ENCODE measurements around the gene PRKCE.

DNA sequence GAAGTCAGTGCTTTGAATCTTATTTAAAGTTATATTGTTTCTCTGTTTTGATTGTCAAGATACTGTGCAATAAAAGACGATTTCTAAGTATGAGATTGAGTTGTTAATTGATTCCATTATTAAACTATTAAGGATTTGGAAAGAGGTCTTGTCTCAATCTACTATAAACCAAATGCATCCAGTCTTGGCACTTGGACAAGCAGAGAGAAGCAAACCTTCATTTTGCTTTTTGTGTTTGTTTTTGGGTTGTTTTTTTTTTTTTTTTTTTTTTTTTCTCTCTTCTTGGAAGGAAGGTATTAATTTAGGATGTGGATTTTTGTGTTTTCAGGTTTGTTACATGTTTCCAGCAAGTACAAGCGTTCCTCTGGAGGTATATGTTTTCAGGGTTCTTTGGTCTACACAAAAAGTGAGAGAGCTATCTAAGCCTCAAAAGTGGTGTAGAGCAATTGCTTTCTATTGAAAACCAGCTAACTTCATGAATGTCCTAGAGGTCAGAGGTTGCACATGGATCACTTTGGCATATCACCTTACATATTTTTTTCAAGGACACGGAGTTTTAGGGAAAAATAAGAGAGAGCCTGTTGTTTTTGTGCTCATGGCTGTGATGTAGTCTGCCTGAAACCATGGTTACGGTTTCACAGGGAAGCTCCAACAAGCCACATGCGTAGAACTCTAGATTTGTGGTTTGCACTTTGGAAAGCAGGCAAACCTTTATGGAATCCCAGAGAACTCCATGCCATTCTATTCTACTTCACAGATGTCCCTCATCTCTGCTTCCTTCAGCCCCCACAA lies 1.8 kb downstream of the PRKCE start:
- no peak for TF ChIP-seq CTCF (IDR thresholded peaks at IDR 0.05)
- no peak for TF ChIP-seq POLR2AphosphoS5 (IDR thresholded peaks at IDR 0.05; ENCODE audit: low read depth, low read length)
- no peak for TF ChIP-seq SIN3A (IDR thresholded peaks at IDR 0.05; ENCODE audit: borderline replicate concordance, insufficient read depth, low read depth, low read length)
- TF ChIP-seq TCF7L2 (IDR thresholded peaks at IDR 0.05; ENCODE audit: low read depth, low read length): no peak
